ENCODE results near the gene SETD1A. TPM values are rescaled to one million over a fixed set of nuclear protein-coding genes. Genes with fewer than 3 reads are reported as not detected.

Gene SETD1A
- total RNA-seq, 3 donors from 2014 or later (not counting 1 experiment from before 2014, with no cell fraction given) = 32.9 to 34.5 (median 33.9) TPM

DNA sequence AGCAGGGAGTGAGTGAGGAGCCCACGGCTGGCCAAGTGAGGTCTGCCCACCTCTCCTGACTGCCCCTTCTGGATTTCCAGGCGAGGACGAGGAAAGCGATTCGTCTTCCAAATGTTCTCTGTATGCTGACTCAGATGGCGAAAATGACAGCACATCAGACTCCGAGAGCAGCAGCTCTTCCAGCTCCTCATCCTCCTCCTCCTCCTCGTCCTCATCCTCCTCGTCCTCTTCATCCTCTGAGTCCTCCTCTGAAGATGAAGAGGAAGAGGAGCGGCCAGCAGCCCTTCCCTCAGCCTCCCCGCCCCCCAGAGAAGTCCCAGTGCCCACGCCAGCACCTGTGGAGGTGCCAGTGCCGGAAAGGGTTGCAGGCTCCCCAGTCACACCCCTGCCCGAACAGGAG is 13.7 kb downstream of the SETD1A start:
- Mint-ChIP-seq H3K27ac (no peak overlapping the region), H3K27me3 (ENCODE audit: low read depth in 2 of 2) (no peaks in the 10 kb centered on the region), H3K9me3 (no peaks in the 10 kb centered on the region), H3K36me3 (peaks cover 6% of the 10 kb centered on the region), H3K4me3 (no peak overlapping the region), H3K4me1 (peaks cover 0 to 15% of the 10 kb centered on the region in 2 donors)
- H3K36me3 ChIP-seq (ENCODE audit: control insufficient read depth, insufficient read depth, low read length) = peaks cover 67% of the 10 kb centered on the region
- TF ChIP-seq CTCF (IDR thresholded peaks at IDR 0.05) = no peak
- ATAC-seq (no peak), DNase-seq (no peak)
- H3K4me1 ChIP-seq (ENCODE audit: control insufficient read depth, insufficient read depth, low read length) = no peaks in the 10 kb centered on the region
- WGBS (ENCODE audit: insufficient coverage) = 98% methylated on average over 14 of the region's 14 CpGs
- no peak overlapping the region for H3K4me3 ChIP-seq (ENCODE audit: low read length)
- H3K9me3 ChIP-seq (ENCODE audit: control insufficient read depth, insufficient read depth, low read length) = no peaks in the 10 kb centered on the region
- no peaks in the 10 kb centered on the region for H3K27me3 ChIP-seq (ENCODE audit: control insufficient read depth, insufficient read depth, low read length)
- H3K27ac ChIP-seq (ENCODE audit: low read length) = no peak overlapping the region
- intact Hi-C loops (cut with micrococcal nuclease) = no loop called here

DNA sequence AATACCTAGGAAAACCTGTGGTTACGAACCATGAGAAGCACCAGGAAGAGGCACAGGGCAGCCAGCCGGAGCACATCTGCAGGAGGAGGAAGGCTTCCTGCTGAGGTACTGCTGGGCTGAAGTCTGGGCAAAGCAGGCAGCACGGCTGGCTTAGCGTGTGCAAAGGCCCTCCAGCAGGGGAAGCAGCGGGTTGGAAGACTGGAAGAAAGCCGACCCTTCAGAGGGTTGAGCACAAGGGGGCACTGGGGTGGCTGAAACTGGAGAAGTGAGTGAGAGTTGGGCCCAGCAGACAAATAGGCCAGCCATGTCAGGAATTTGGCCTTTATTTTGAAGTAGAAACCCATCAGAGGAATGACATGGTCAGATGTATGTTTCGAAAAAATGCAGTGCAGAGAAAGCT is 15.3 kb downstream of the SETD1A start:
- no peak overlapping the region for H3K4me3 Mint-ChIP-seq
- Histone ChIP-seq H3K27ac (ENCODE audit: low read length) (no peak overlapping the region), H3K4me1 (ENCODE audit: control insufficient read depth, insufficient read depth, low read length) (no peaks in the 10 kb centered on the region), H3K9me3 (ENCODE audit: control insufficient read depth, insufficient read depth, low read length) (no peaks in the 10 kb centered on the region), H3K27me3 (ENCODE audit: control insufficient read depth, insufficient read depth, low read length) (no peaks in the 10 kb centered on the region), H3K36me3 (ENCODE audit: control insufficient read depth, insufficient read depth, low read length) (peaks cover 64% of the 10 kb centered on the region), H3K4me3 (ENCODE audit: low read length) (no peak overlapping the region)
- H3K4me1 Mint-ChIP-seq = peaks cover 0 to 23% of the 10 kb centered on the region in 2 donors
- intact Hi-C loops (cut with micrococcal nuclease) = no loop called here
- no peak overlapping the region for H3K27ac Mint-ChIP-seq
- peaks cover 6% of the 10 kb centered on the region for H3K36me3 Mint-ChIP-seq
- WGBS (ENCODE audit: insufficient coverage) = 97% methylated on average over 7 of the region's 7 CpGs
- ATAC-seq (no peak), DNase-seq (no peak)
- no peaks in the 10 kb centered on the region for H3K27me3 Mint-ChIP-seq (ENCODE audit: low read depth in 2 of 2)
- no peak for TF ChIP-seq CTCF (IDR thresholded peaks at IDR 0.05)
- no peaks in the 10 kb centered on the region for H3K9me3 Mint-ChIP-seq

DNA sequence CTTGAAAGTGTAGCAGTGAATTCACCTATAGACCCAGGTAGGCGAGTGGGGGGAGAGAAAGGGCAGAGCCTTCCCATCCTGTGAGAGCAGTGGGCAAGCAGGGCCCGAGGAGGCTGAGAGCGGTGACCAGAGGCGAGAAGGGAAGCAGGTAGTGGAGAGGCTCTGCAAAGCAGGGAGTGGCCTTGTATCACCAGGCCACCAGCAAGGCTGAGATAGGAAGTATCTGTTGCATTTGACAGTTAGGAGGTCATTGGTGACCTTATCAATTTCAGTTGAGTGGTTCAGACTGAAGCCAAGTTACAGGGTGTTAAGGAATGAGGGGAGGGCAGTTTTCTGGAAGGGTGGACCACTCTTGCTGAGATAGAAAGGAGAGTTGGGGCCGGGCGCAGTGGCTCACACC is 16.8 kb downstream of the SETD1A start:
- DNase-seq (no peak), ATAC-seq (no peak)
- no peak overlapping the region for H3K4me3 Mint-ChIP-seq
- H3K4me1 Mint-ChIP-seq = peaks cover 0 to 23% of the 10 kb centered on the region in 2 donors
- H3K36me3 Mint-ChIP-seq = peaks cover 6% of the 10 kb centered on the region
- intact Hi-C loops (cut with micrococcal nuclease) = no loop called here
- no peaks in the 10 kb centered on the region for H3K9me3 Mint-ChIP-seq
- Histone ChIP-seq H3K4me3 (ENCODE audit: low read length) (no peak overlapping the region), H3K27me3 (ENCODE audit: control insufficient read depth, insufficient read depth, low read length) (no peaks in the 10 kb centered on the region), H3K9me3 (ENCODE audit: control insufficient read depth, insufficient read depth, low read length) (no peaks in the 10 kb centered on the region), H3K36me3 (ENCODE audit: control insufficient read depth, insufficient read depth, low read length) (peaks cover 58% of the 10 kb centered on the region), H3K27ac (ENCODE audit: low read length) (no peak overlapping the region), H3K4me1 (ENCODE audit: control insufficient read depth, insufficient read depth, low read length) (no peaks in the 10 kb centered on the region)
- 97% methylated on average over 6 of the region's 6 CpGs for WGBS (ENCODE audit: insufficient coverage)
- H3K27ac Mint-ChIP-seq = peak overlapping the region in 1 of 2 donors; percentile 0
- no peak for TF ChIP-seq CTCF (IDR thresholded peaks at IDR 0.05)
- H3K27me3 Mint-ChIP-seq (ENCODE audit: low read depth in 2 of 2) = no peaks in the 10 kb centered on the region

- WGBS (ENCODE audit: insufficient coverage) = 96% methylated on average over 4 of the region's 4 CpGs
- no peaks in the 10 kb centered on the region for H3K27me3 ChIP-seq (ENCODE audit: control insufficient read depth, insufficient read depth, low read length)
- Mint-ChIP-seq H3K27ac (peak overlapping the region in 1 of 2 donors; percentile 49), H3K4me1 (peaks cover 0 to 28% of the 10 kb centered on the region in 2 donors), H3K36me3 (no peaks in the 10 kb centered on the region), H3K27me3 (ENCODE audit: low read depth in 2 of 2) (no peaks in the 10 kb centered on the region), H3K9me3 (no peaks in the 10 kb centered on the region), H3K4me3 (no peak overlapping the region)
- DNase-seq (no peak), ATAC-seq (no peak)
- no peak for TF ChIP-seq CTCF (IDR thresholded peaks at IDR 0.05)
- peaks cover 54% of the 10 kb centered on the region for H3K36me3 ChIP-seq (ENCODE audit: control insufficient read depth, insufficient read depth, low read length)
- no peak overlapping the region for H3K27ac ChIP-seq (ENCODE audit: low read length)
- no peaks in the 10 kb centered on the region for H3K9me3 ChIP-seq (ENCODE audit: control insufficient read depth, insufficient read depth, low read length)
- intact Hi-C loops (cut with micrococcal nuclease) = no loop called here
- H3K4me3 ChIP-seq (ENCODE audit: low read length) = no peak overlapping the region
- no peaks in the 10 kb centered on the region for H3K4me1 ChIP-seq (ENCODE audit: control insufficient read depth, insufficient read depth, low read length)
These were observed 18.9 kb downstream of the SETD1A start for GRCh38 chr16:30976486-30976885.

All from natural killer cell (primary cell).